HPDE6-E6E7 (cell line): ENCODE results near the gene PCYT2.
A peak's percentile ranks its signal among the peaks of the same experiment; 100 is the strongest.
"Not testable (repeated sequence)": the region's sequence is repeated elsewhere in the genome, so short reads cannot be mapped to it uniquely, and the experiment has no call there.

Experiments
- DNase-seq: peaks from one replicate; pipeline ENCODE4 v3.0.0; 2011; ENCODE audit warnings: missing footprints; ENCODE audit errors: extremely low spot score

The PCYT2 gene

GRCh38 chr17:81927152-81927652 is 16.0 kb upstream of the PCYT2 start:
- no peak for DNase-seq

GRCh38 chr17:81926451-81927151 is 15.4 kb upstream of the PCYT2 start:
- no peak for DNase-seq

- no peak for DNase-seq
Observed at GRCh38 chr17:81925860-81926450, 14.8 kb upstream of the PCYT2 start.

GRCh38 chr17:81924557-81925532 is 13.6 kb upstream of the PCYT2 start:
- DNase-seq: no peak

GRCh38 chr17:81923302-81924260 is 12.4 kb upstream of the PCYT2 start:
- peak; percentile 77 for DNase-seq

GRCh38 chr17:81922566-81923301 is 11.5 kb upstream of the PCYT2 start:
- no peak for DNase-seq

- no peak for DNase-seq
Observed at GRCh38 chr17:81921996-81922565, 10.9 kb upstream of the PCYT2 start.

- no peak for DNase-seq
Observed at GRCh38 chr17:81921537-81921862, 10.3 kb upstream of the PCYT2 start.

GRCh38 chr17:81920612-81921536 is 9.7 kb upstream of the PCYT2 start:
- DNase-seq: no peak

- DNase-seq: no peak
Observed at GRCh38 chr17:81918832-81919545, 7.8 kb upstream of the PCYT2 start.

- DNase-seq: not testable (repeated sequence)
Observed at GRCh38 chr17:81918333-81918669, 7.1 kb upstream of the PCYT2 start.

- DNase-seq: peak; percentile 78
Observed at GRCh38 chr17:81917565-81918332, 6.5 kb upstream of the PCYT2 start, which contains the start of gene SIRT7. TSS of gene SIRT7 (minus strand) at chr17:81918176. CDS start at chr17:81918131, 45 bp downstream.

GRCh38 chr17:81916234-81917001 is 5.2 kb upstream of the PCYT2 start:
- DNase-seq: peak; percentile 85

- no peak for DNase-seq
Observed at GRCh38 chr17:81915331-81915730, 4.1 kb upstream of the PCYT2 start.

GRCh38 chr17:81914103-81914850 is 3.1 kb upstream of the PCYT2 start:
- DNase-seq: no peak
